Hematopoietic multipotent progenitor cell (in vitro differentiated cells): ENCODE data around the gene KMT2D. TPM values are rescaled to one million over a fixed set of nuclear protein-coding genes. Genes with fewer than 3 reads are reported as not detected.

ENCODE experiments used
- DNase-seq, 3 donors: peaks; one replicate each; pipeline ENCODE4 v3.0.0-alpha.2; 2011 to 2015; ENCODE audit warnings: low read depth in 2 of 3, low spot score in 2 of 3
- total RNA-seq: library from RNA; depleted of rRNA; stranded (reverse); fragments of >200 nt; gene quantifications from one replicate; pipeline ENCODE4 v1.2.3, GENCODE V29; 2012

KMT2D gene
- total RNA-seq, 1 donor, result 54.7 TPM

DNA sequence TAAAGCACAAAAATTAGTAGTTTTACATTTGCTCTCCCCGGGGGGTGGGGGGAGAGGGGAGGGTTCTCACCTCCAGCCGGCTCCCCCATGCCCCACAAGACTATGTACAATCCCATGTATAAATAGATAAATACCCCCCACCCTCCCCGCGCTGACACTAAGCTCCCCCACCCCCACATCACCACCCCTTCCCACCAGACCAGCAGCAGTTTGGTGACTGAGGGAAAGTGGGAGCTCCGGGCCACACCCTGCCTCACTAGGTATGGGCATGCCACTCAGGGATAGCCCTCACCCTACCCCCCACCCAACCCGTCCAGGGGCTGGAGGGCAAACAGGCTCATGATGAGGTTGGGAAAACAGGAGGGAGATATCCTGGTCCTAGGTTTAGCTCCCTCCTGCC lies 40.2 kb downstream of the KMT2D start:
- no peak for DNase-seq

DNA sequence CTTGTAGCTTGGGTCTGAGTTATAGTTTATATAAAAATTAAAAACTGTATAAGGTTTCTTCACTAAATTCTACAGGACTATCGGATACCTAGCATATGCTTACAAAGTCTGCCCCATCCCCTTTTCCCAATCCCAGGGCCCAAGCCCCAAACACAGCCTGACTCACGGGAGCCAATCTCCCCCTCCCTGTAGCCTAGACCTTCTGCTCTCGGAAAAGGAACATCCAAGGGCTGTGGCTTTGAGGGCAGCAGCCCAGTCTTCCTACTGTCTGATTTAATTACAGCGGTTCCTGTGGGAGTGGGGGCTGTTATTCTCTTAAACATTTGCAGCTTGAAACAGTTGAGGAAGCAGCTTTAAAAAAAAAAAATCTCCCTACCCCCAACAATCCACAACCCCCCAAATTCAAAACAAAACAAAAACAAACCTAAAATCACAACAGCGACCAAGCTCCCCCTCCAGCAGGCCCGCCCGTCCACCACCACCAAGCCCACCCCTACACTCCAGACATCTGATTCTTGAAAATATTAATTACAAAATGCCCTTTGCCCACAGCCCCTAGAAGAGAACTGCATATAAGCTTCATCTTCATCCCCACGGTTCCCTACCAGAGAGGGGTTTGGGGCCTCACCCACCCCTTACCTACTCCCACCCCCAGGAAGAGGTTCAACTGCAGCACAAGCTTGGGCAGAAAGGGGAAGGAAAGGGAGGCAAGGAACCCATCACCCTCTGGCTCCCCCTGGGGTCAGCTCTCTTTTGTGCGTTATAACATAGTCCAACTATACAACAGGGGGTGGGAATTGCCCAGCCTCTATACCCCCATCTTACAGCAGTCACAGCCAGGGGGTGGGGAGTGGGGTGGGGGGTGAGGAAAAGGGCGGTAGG lies 40.9 kb downstream of the KMT2D start:
- DNase-seq, result peak in 2 of 3 donors; percentile 81 to 89

DNA sequence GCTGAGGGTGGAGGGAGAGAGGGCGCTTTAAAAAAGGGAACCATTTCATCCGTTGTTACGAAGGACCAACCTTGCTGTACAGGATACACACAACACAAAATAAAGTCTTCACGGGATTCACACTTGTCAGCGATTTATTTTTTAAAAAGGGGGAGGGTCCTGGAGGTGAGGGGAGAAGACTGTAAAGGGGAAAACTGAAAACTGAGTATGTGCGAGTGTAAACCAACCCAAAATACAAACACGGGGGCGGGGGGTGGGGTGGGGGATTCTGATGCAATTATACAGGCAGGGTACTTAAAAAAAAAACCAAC lies 41.5 kb downstream of the KMT2D start:
- DNase-seq, result no peak

DNA sequence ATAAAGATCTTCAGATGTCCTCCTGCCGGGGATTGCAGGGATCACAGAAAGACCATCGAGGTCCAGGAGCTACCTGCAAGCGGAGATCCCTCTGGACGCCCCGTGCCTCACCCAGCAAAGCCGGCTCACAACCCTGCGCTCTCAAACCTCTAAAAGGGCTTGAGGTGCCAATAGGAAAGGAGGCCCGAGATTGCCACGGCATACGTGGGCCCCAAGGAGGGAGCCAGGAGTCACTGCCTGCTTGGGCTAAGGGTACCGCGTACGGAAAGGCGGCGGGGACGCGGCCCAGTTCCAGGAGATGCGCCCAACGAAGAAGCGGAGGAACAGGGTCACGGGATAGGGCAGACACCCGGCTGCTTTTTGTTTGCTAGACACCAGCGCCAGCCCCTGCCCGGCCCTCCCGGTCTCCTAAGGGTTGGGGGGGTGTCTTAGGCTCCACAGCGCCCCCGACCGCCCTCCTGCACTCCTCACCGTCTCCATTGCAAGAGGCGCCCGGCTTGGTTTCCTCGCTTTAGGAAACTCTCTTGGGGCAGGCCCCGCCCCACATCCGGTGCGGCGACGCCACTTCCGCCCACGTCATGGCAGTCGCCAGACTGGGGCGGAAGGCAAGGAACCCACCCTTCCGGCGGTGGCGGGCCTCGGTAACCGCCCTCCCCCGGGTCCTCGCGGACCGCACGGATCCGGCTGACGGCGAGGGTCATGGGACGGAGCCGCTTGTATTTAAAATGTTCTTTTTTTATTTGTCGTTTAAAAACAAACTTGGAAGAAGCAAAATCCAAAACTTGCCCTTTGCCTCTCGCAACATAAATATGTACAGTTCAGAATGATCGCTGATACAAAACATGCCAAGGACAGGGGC lies 42.1 kb downstream of the KMT2D start, which contains the start of gene PRKAG1:
PRKAG1 (minus strand) TSS at position 516 of the 859 bp plus-strand sequence; CDS start at position 480, 36 bp downstream.
- DNase-seq, result peak; percentile 97 to 99 (median 99)

DNA sequence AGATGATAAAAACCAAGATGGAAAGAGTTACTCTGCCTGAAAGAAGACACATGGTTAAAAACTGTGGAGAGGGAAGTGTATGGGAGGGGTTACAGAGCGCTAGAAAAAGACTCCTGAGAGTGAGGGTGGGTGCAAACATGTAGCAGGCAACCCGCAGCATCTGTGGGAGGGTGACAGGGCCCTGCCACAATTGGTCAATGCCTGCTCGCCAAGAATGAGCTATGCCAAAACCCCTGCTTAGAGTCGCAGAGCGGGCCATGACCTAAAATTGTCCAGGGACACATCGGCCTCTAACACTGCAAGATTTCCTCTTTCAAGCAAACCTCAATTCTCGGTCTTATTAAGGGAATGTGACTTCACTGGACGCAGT lies 42.7 kb downstream of the KMT2D start:
- DNase-seq, result peak in 1 of 3 donors; percentile 48

DNA sequence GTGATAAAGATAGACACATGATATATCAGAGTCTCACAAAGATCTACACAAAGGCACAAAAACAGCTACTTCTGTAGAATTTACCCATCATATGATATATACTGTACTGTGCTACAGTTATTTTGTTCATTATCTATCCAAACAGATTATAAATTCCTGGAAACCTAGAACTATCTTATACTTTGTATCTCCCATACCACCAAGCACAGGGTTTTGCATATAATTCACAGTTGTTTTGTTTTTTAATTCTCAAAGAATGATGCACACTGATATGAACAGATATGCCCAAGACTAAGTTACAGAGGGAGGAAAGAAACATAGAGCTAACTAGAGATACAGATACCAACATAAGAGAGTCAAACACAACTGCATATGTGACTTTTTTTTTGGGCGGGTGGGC lies 45.4 kb downstream of the KMT2D start:
- DNase-seq, result no peak

DNA sequence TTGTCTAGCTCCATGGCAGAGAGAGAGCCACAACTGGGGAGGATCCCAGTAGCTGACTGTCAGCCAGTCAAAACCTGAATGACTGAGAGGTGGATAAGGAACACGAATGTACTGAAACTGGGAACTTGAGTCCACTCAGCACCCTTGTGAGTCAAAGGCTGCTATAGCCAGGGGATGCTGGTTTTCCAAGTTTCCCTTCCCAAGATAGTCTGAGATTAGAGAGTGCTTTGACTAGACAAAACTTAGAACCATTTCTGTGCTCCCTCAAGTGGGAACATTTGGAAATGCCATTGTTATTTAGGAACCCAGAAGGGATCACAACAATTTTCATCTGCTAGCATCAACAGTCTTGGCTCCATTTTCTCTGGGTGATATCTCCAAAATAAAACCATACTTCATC lies 46.0 kb downstream of the KMT2D start:
- no peak for DNase-seq

DNA sequence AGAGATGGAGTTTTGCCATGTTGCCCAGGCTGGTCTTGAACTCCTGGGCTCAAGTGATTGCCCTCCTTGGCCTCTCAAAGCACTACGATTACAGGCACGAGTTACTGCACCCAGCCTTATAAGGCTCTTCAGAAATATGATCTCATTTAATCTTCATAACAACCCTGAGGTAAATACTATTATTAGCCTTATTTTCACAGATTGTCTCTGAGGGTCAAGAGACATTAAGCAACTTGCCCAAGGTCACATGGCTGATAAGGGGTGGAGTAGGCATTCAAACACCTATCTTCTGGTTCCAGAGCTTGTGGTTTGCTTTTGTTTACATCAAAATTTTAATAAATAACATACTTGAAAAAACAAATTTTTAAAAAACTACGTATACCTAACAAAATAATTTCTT lies 47.2 kb downstream of the KMT2D start:
- DNase-seq, result no peak

DNA sequence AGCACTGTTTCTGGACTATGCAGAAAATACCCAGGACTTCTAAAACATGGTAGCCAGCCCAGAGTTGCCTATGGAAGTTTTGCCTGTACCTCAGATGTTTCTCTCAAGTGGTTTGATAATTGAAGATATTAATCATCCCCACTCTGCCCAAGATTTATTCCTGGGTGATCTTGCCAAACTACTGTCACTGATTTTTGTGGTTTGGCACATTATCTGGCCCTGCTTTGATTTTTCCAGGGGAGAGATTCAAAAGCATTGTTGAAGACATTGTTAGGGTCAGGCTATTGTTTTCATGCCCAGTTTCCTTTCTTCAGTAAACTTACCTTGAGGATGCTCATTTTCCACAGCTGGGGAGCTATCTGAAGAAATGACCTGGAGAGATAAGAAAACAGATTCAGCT lies 47.9 kb downstream of the KMT2D start:
- DNase-seq, result no peak

Other genes with a start within 250 kb of the KMT2D start
- gene CACNB3, start 242.3 kb downstream of the KMT2D start, total RNA-seq, result 9.2 TPM
- 58.7 TPM for gene DDX23, start 208.6 kb downstream of the KMT2D start, total RNA-seq
- gene RND1, start 194.9 kb downstream of the KMT2D start, total RNA-seq, result 1.9 TPM
- 8.6 TPM for gene FKBP11, start 135.3 kb downstream of the KMT2D start, total RNA-seq
- gene ARF3, start 103.3 kb downstream of the KMT2D start, total RNA-seq, result 73.5 TPM
- gene WNT10B, start 89.1 kb downstream of the KMT2D start, total RNA-seq, result under 0.01 TPM
- gene WNT1, start 82.5 kb downstream of the KMT2D start, total RNA-seq, result not detected
- 0.81 TPM for gene DDN, start 61.4 kb downstream of the KMT2D start, total RNA-seq
- 38.0 TPM for gene PRKAG1, start 42.0 kb downstream of the KMT2D start, total RNA-seq
- 2.7 TPM for gene RHEBL1, start 9.2 kb upstream of the KMT2D start, total RNA-seq
- gene DHH, start 34.0 kb upstream of the KMT2D start, total RNA-seq, result 0.81 TPM
- 112 TPM for gene LMBR1L, start 50.1 kb upstream of the KMT2D start, total RNA-seq
- 1,377 TPM for gene TUBA1B, start 70.6 kb upstream of the KMT2D start, total RNA-seq
- gene TUBA1A, start 128.3 kb upstream of the KMT2D start, total RNA-seq, result 804 TPM
- 257 TPM for gene TUBA1C, start 204.3 kb upstream of the KMT2D start, total RNA-seq
- gene PRPH, start 234.4 kb upstream of the KMT2D start, total RNA-seq, result under 0.01 TPM